Heart right ventricle (tissue), 16 donors: ENCODE results near the gene OR6C65. TPM values are rescaled to one million over a fixed set of nuclear protein-coding genes. Genes with fewer than 3 reads are reported as not detected.
"Not testable (repeated sequence)": the region's sequence is repeated elsewhere in the genome, so short reads cannot be mapped to it uniquely, and the experiment has no call there.

Experiments used
- ATAC-seq, 8 donors: fragments of 200-7000 bp; cut with Tn5 transposase; one replicate each; pipeline ENCODE4 v1.9.1; 2020; ENCODE audit warnings: mild to moderate bottlenecking in 8 of 8, moderate library complexity in 8 of 8, moderate number of reproducible peaks in 1 of 8
- DNase-seq, 2 donors: peaks; one replicate each; pipeline ENCODE4 v3.0.0-alpha.2; 2020
- H3K27ac ChIP-seq, 10 donors: fragments of 200-600 bp; sonication (generic) in 2 of 10; one replicate each; pipeline versions ENCODE4 v1.5.0 to v1.8.0; 2020 to 2022; ENCODE audit warnings: mild to moderate bottlenecking in 3 of 10
- H3K27me3 ChIP-seq, 7 donors: fragments of 200-600 bp; one replicate each; pipeline ENCODE4 v1.8.0; 2021 to 2022; ENCODE audit warnings: mild to moderate bottlenecking in 2 of 7
- H3K36me3 ChIP-seq, 9 donors: fragments of 200-600 bp; sonication (generic) in 1 of 9; one replicate each; pipeline versions ENCODE4 v1.5.0 to v1.8.0; 2020 to 2022; ENCODE audit warnings: mild to moderate bottlenecking in 2 of 9
- H3K4me1 ChIP-seq, 9 donors: fragments of 200-600 bp; sonication (generic) in 1 of 9; one replicate each; pipeline versions ENCODE4 v1.5.0 to v1.8.0; 2020 to 2022; ENCODE audit warnings: mild to moderate bottlenecking in 4 of 9
- H3K4me3 ChIP-seq, 10 donors: fragments of 200-600 bp; sonication (generic) in 2 of 10; one replicate each; pipeline versions ENCODE4 v1.5.0 to v1.8.0; 2020 to 2022; ENCODE audit warnings: mild to moderate bottlenecking in 7 of 10, moderate library complexity in 2 of 10
- H3K9me3 ChIP-seq, 11 donors: fragments of 200-600 bp in 10 of 11; sonication (generic) in 2 of 11; one replicate each; pipeline versions ENCODE4 v1.5.0 to v1.8.0; 2013 to 2022; ENCODE audit warnings: mild to moderate bottlenecking in 2 of 11, control low read depth in 1 of 11, moderate library complexity in 1 of 11
- WGBS, 2 donors: extraction: QIAGEN DNeasy Blood & Tissue Kit; methylation state at CpG; one replicate each; pipeline ENCODE4 v1.1.7; 2013; ENCODE audit warnings: inconsistent platforms in 1 of 2; 5-methylcytosine and 5-hydroxymethylcytosine counted together
- intact Hi-C, 10 donors: fragments of 100-400 bp; cut with DNase I; formaldehyde crosslinking; loops; one replicate each; pipeline versions ENCODE4 v1.11.1 to v1.14.2; 2022
- long read RNA-seq, 3 donors: library from polyadenylated mRNA; unstranded; transcript quantifications; one replicate each; pipeline ENCODE4 v2.0.0, GENCODE V29; 2020 to 2021
- polyA plus RNA-seq, 2 donors: library from polyadenylated mRNA; stranded (reverse); fragments of 200-250 nt; gene quantifications; one replicate each; pipeline ENCODE4 v1.2.3, GENCODE V29; 2013
- total RNA-seq, 10 donors: library from RNA; stranded (reverse); fragmentation: NEBNext Ultra II Directional in 3 of 10; extraction: Animal tissue kit (Norgen Biotek cat#: 25700) in 3 of 10; gene quantifications; one replicate each; pipeline versions ENCODE4 v1.2.1 to v1.2.4, GENCODE V29; 2021 to 2023
- TF ChIP-seq, protein P1 (sequence below), 9 donors: fragments of 200-600 bp; sonication (generic) in 2 of 9; IDR thresholded peaks; one replicate each; pipeline versions ENCODE4 v1.5.0 to v1.8.0; 2021 to 2022; ENCODE audit warnings: antibody characterized with exemption in 9 of 9, mild to moderate bottlenecking in 5 of 9, moderate library complexity in 1 of 9
- donor health status: Arrhythmogenic right ventricular cardiomyopathy.
- donor health status: ischemic (EF 13 %, LVEDD 7.1; RV severe dilation, severe dysfunction).
- donor health status: healthy with polysubstance abuse.
- donor health status: DM: no; HTN: yes; CAD: no.
- donor health status: DM: no; HTN: no; CAD: no.
- donor health status: ischemic (EF 25% LVEDD 6.9; RV normal size, moderate dysfunction).
- donor health status: ischemic (EF 25% LVEDD 5.7; RV mildly dilated, moderate dysfunction).
- donor health status: healthy.
- donor health status: DM: yes; HTN: yes; CAD: no.
- donor health status: Ischemic cardiomyopathy.
- donor health status: ischemic (EF 35%, LVEDD 5.7; RV mildly dilated, moderate dysfunction).
- donor health status: nonischemic (EF 11% LVEDD 7.7; RV severe dilation, severe dysfunction).
- donor health status: DM: yes; HTN: yes; CAD: no.
- donor health status: PGD.
- donor health status: ischemic (EF 29% LVEDD 5.4; RV normal size, mild dysfunction).
- donor health status: nonischemic (EF 23%, LVEDD 6.1; RV moderate dilation, normal function).

Gene OR6C65
- total RNA-seq (not detected), polyA plus RNA-seq (not detected)
- long read RNA-seq, donor 1, result 0 reads
- long read RNA-seq, donor 2, result 0 reads
- long read RNA-seq, donor 3, result 0 reads

DNA sequence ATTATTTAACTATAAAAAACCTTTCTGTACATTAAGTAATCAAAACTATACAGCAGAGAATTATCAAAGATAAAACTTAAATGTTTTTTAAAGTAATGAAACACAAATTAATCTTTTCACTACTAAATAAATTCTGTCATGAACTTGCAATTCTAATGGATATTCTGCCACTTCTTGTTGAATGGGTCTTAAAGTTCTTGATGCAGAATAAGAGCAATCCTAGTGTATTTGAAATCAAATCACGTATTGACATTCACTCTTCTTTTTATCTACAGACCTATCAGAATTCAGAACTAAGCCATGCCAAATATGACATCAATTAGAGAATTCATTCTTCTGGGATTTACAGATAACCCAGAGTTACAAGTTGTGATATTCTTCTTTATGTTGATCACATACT lies at the start of gene OR6C65:
Gene OR6C65, plus strand, starts transcription at position 301 of the 400 bp plus-strand sequence. Its CDS starts 0 bp downstream, at position 301.
- H3K36me3 ChIP-seq, result no peaks in the 10 kb centered on the region
- H3K9me3 ChIP-seq, result peaks cover 0 to 8% (median 0%) of the 10 kb centered on the region in 11 donors
- H3K27ac ChIP-seq, result no peak within 1 kb of the TSS
- no peaks in the 10 kb centered on the region for H3K4me1 ChIP-seq
- intact Hi-C loops, result no loop called here
- no peaks in the 10 kb centered on the region for H3K27me3 ChIP-seq
- TF ChIP-seq, protein P1, sequence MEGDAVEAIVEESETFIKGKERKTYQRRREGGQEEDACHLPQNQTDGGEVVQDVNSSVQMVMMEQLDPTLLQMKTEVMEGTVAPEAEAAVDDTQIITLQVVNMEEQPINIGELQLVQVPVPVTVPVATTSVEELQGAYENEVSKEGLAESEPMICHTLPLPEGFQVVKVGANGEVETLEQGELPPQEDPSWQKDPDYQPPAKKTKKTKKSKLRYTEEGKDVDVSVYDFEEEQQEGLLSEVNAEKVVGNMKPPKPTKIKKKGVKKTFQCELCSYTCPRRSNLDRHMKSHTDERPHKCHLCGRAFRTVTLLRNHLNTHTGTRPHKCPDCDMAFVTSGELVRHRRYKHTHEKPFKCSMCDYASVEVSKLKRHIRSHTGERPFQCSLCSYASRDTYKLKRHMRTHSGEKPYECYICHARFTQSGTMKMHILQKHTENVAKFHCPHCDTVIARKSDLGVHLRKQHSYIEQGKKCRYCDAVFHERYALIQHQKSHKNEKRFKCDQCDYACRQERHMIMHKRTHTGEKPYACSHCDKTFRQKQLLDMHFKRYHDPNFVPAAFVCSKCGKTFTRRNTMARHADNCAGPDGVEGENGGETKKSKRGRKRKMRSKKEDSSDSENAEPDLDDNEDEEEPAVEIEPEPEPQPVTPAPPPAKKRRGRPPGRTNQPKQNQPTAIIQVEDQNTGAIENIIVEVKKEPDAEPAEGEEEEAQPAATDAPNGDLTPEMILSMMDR (IDR thresholded peaks at IDR 0.05), result no peak
- no peak within 1 kb of the TSS for H3K4me3 ChIP-seq
- no peak for DNase-seq
- no peak for ATAC-seq
- 77 to 84% methylated on average over 1 of the region's 1 CpG for WGBS, 2 donors

- H3K27me3 ChIP-seq, H3K4me3 ChIP-seq, ATAC-seq, H3K4me1 ChIP-seq, intact Hi-C loops, H3K27ac ChIP-seq, H3K9me3 ChIP-seq, H3K36me3 ChIP-seq, DNase-seq: not testable (repeated sequence)
- 58 to 63% methylated on average over 4 of the region's 4 CpGs for WGBS, 2 donors
Observed at GRCh38 chr12:55355338-55355737, 45.0 kb upstream of the OR6C65 start.

DNA sequence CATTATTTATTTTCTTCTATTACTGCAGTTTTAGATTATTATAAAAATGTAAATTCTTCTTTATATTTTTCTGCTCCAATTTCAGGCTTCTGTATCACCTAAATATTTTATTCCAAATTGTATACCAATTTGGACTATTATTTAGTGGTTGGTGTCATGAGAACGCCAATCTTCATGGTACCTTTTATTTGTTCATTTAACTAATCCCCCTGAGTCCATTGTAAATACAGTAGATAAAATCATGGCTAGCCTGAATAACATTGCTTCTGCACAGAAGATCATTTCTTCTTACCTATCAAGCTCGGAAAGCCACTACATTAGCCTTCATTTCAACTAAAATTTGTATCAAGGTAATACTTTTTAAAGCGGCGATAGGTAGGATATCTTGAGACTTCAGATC lies 37.7 kb upstream of the OR6C65 start, which contains the start of gene OR6C75:
Gene OR6C75, plus strand, starts transcription at position 301 of the 400 bp plus-strand sequence. CDS start 2,136 bp downstream, outside the sequence.
- no peaks in the 10 kb centered on the region for H3K36me3 ChIP-seq
- 84 to 89% methylated on average over 4 of the region's 4 CpGs for WGBS, 2 donors
- ATAC-seq (no peak), DNase-seq (no peak)
- TF ChIP-seq, protein P1 (IDR thresholded peaks at IDR 0.05), result no peak
- intact Hi-C loops, result no loop called here
- H3K27me3 ChIP-seq, result no peaks in the 10 kb centered on the region
- no peak within 1 kb of the TSS for H3K4me3 ChIP-seq
- no peak within 1 kb of the TSS for H3K27ac ChIP-seq
- H3K4me1 ChIP-seq, result no peaks in the 10 kb centered on the region
- peaks cover 0 to 4% (median 0%) of the 10 kb centered on the region in 11 donors for H3K9me3 ChIP-seq

GRCh38 chr12:55365086-55365485 lies 35.2 kb upstream of the OR6C65 start:
- Histone ChIP-seq H3K27me3 (no peaks in the 10 kb centered on the region), H3K36me3 (no peaks in the 10 kb centered on the region), H3K4me1 (no peaks in the 10 kb centered on the region), H3K4me3 (no peak overlapping the region), H3K9me3 (peaks cover 0 to 4% (median 0%) of the 10 kb centered on the region in 11 donors), H3K27ac (no peak overlapping the region)
- ATAC-seq (no peak), DNase-seq (no peak)
- intact Hi-C loops, result no loop called here
- 46 to 57% methylated on average over 3 of the region's 3 CpGs for WGBS, 2 donors
- TF ChIP-seq, protein P1 (IDR thresholded peaks at IDR 0.05), result no peak

- Histone ChIP-seq H3K9me3 (no peaks in the 10 kb centered on the region), H3K36me3 (no peaks in the 10 kb centered on the region), H3K4me1 (no peaks in the 10 kb centered on the region), H3K27ac (no peak overlapping the region), H3K4me3 (no peak overlapping the region), H3K27me3 (no peaks in the 10 kb centered on the region)
- WGBS, 2 donors, result 73 to 84% methylated on average over 4 of the region's 4 CpGs
- intact Hi-C loops, result no loop called here
- TF ChIP-seq, protein P1 (IDR thresholded peaks at IDR 0.05), result no peak
- no peak for ATAC-seq
- no peak for DNase-seq
Observed at GRCh38 chr12:55372521-55372920, 27.8 kb upstream of the OR6C65 start.
